Psoas muscle (tissue), 8 donors: ENCODE measurements around the gene LEUTX. TPM values are rescaled to one million over a fixed set of nuclear protein-coding genes. Genes with fewer than 3 reads are reported as not detected.

Experiments
- ATAC-seq, 4 donors: fragments of 200-7000 bp; cut with Tn5 transposase; one replicate each; pipeline ENCODE4 v1.9.1; 2020; ENCODE audit warnings: moderate library complexity in 3 of 4, mild to moderate bottlenecking in 2 of 4
- DNase-seq, 2 donors: peaks; one replicate each; pipeline ENCODE4 v3.0.0-alpha.2; 2020
- H3K27ac ChIP-seq: fragments of 200-600 bp; one replicate; pipeline ENCODE4 v1.8.0; 2022
- H3K27me3 ChIP-seq, 3 donors: fragments of 200-600 bp in 1 of 3; one replicate each; pipeline versions ENCODE4 v1.6.1 to v1.8.0; 2013 to 2022; ENCODE audit warnings: low read length in 2 of 3, mild to moderate bottlenecking in 2 of 3, moderate library complexity in 1 of 3; ENCODE audit not compliant: insufficient read depth in 3 of 3
- H3K36me3 ChIP-seq, 2 donors: fragments of 200-600 bp in 1 of 2; one replicate each; pipeline versions ENCODE4 v1.6.1 to v1.8.0; 2013 to 2022; ENCODE audit warnings: low read depth in 1 of 2, mild to moderate bottlenecking in 1 of 2, moderate library complexity in 1 of 2; ENCODE audit not compliant: insufficient read depth in 1 of 2
- H3K4me1 ChIP-seq: fragments of 200-600 bp; one replicate; pipeline ENCODE4 v1.8.0; 2022
- H3K4me3 ChIP-seq: fragments of 200-600 bp; one replicate; pipeline ENCODE4 v1.8.0; 2022; ENCODE audit warnings: mild to moderate bottlenecking
- H3K9me3 ChIP-seq: fragments of 200-600 bp; one replicate; pipeline ENCODE4 v1.8.0; 2022
- CTCF ChIP-seq: fragments of 200-600 bp; IDR thresholded peaks from one replicate; pipeline ENCODE4 v1.8.0; 2022; ENCODE audit warnings: antibody characterized with exemption
- WGBS, 3 donors: extraction: QIAGEN DNeasy Blood & Tissue Kit; methylation state at CpG; one replicate each; pipeline versions ENCODE4 v1.1.6 to v1.1.7; 2013; 5-methylcytosine and 5-hydroxymethylcytosine counted together
- intact Hi-C, 2 donors: fragments of 100-400 bp; cut with DNase I; formaldehyde crosslinking; loops; one replicate each; pipeline versions ENCODE4 v1.11.0 to v1.14.2; 2022
- polyA plus RNA-seq, 3 donors: library from polyadenylated mRNA; stranded (reverse); fragments of 200-250 nt; gene quantifications; one replicate each; pipeline ENCODE4 v1.2.3, GENCODE V29; 2013
- total RNA-seq, 4 donors: library from RNA; stranded (reverse); fragmentation: NEBNext Ultra II Directional in 2 of 4; extraction: Animal tissue kit (Norgen Biotek cat#: 25700) in 2 of 4; gene quantifications; one replicate each; pipeline versions ENCODE4 v1.2.1 to v1.2.4, GENCODE V29; 2021 to 2023
- donor health status: healthy with polysubstance abuse.
- donor health status: DM: no; HTN: no; CAD: no; lungs with moderate emphysema.
- donor health status: Bipolar disorder and iron deficiency.
- donor health status: healthy.
- donor health status: DM: yes; HTN: yes; CAD: no.
- donor health status: DM: no; HTN: no; CAD: no.
- donor health status: DM: no; HTN: no; CAD: no.
- donor health status: DM: yes; HTN: yes; CAD: no.

The LEUTX gene
- total and polyA plus RNA-seq, 7 donors, result not detected

GRCh38 chr19:39745643-39746042, 33.0 kb upstream of the LEUTX start:
- no peak for ATAC-seq
- no peaks in the 10 kb centered on the region for H3K36me3 ChIP-seq
- intact Hi-C loops, result no loop called here
- DNase-seq, result no peak
- no peak overlapping the region for H3K4me3 ChIP-seq
- no peaks in the 10 kb centered on the region for H3K9me3 ChIP-seq
- no peak overlapping the region for H3K27ac ChIP-seq
- no peaks in the 10 kb centered on the region for H3K4me1 ChIP-seq
- 45 to 63% (median 62%) methylated on average over 3 of the region's 3 CpGs for WGBS, 3 donors
- H3K27me3 ChIP-seq, result peaks cover 0 to 26% (median 4%) of the 10 kb centered on the region in 3 donors
- TF ChIP-seq CTCF, result no peak

- Histone ChIP-seq H3K9me3 (no peaks in the 10 kb centered on the region), H3K36me3 (no peaks in the 10 kb centered on the region), H3K4me3 (no peak overlapping the region), H3K4me1 (no peaks in the 10 kb centered on the region), H3K27ac (no peak overlapping the region), H3K27me3 (peaks cover 0 to 26% (median 4%) of the 10 kb centered on the region in 3 donors)
- DNase-seq (no peak), ATAC-seq (no peak)
- TF ChIP-seq CTCF, result no peak
- WGBS, 3 donors, result 62 to 73% (median 72%) methylated on average over 4 of the region's 4 CpGs
- intact Hi-C loops, result no loop called here
Observed at GRCh38 chr19:39746836-39747529, 31.7 kb upstream of the LEUTX start.

GRCh38 chr19:39749981-39750380, 28.7 kb upstream of the LEUTX start:
- ATAC-seq, result no peak
- H3K36me3 ChIP-seq, result no peaks in the 10 kb centered on the region
- no peak for DNase-seq
- peaks cover 0 to 7% (median 0%) of the 10 kb centered on the region in 3 donors for H3K27me3 ChIP-seq
- no peaks in the 10 kb centered on the region for H3K9me3 ChIP-seq
- no peaks in the 10 kb centered on the region for H3K4me1 ChIP-seq
- H3K4me3 ChIP-seq, result no peak overlapping the region
- no peak for TF ChIP-seq CTCF
- H3K27ac ChIP-seq, result no peak overlapping the region
- WGBS, 3 donors, result 81 to 87% (median 83%) methylated on average over 5 of the region's 5 CpGs
- intact Hi-C loops, result no loop called here

GRCh38 chr19:39752390-39752789, 26.3 kb upstream of the LEUTX start:
- Histone ChIP-seq H3K36me3 (no peaks in the 10 kb centered on the region), H3K27me3 (peaks cover 0 to 7% (median 0%) of the 10 kb centered on the region in 3 donors), H3K9me3 (no peaks in the 10 kb centered on the region), H3K4me3 (no peak overlapping the region), H3K27ac (no peak overlapping the region), H3K4me1 (no peaks in the 10 kb centered on the region)
- intact Hi-C loops, result no loop called here
- ATAC-seq (no peak), DNase-seq (no peak)
- TF ChIP-seq CTCF, result no peak

GRCh38 chr19:39752795-39753194, 25.9 kb upstream of the LEUTX start:
- DNase-seq, result no peak
- intact Hi-C loops, result no loop called here

More at GRCh38 chr19:39752795-39753194, 25.9 kb upstream of the LEUTX start:
- no peak overlapping the region for H3K27ac ChIP-seq
- ATAC-seq, result no peak
- no peak for TF ChIP-seq CTCF
- H3K4me3 ChIP-seq, result no peak overlapping the region
- H3K27me3 ChIP-seq, result peaks cover 0 to 9% (median 0%) of the 10 kb centered on the region in 3 donors
- H3K4me1 ChIP-seq, result no peaks in the 10 kb centered on the region
- no peaks in the 10 kb centered on the region for H3K36me3 ChIP-seq
- H3K9me3 ChIP-seq, result no peaks in the 10 kb centered on the region
